ENCODE data around the gene DOK7. TPM values are rescaled to one million over a fixed set of nuclear protein-coding genes. Genes with fewer than 3 reads are reported as not detected.

DOK7 gene
- total RNA-seq, 4 donors from 2014 or later, result 0.53 to 5.7 (median 4.1) TPM; not detected in 1

GRCh38 chr4:3443750-3444309 is 19.3 kb upstream of the DOK7 start:
- Histone ChIP-seq H3K9me3 (no peaks in the 10 kb centered on the region), H3K4me1 (peaks cover 0 to 10% (median 3%) of the 10 kb centered on the region in 4 donors), H3K27me3 (no peaks in the 10 kb centered on the region), H3K36me3 (no peaks in the 10 kb centered on the region), H3K27ac (no peak overlapping the region), H3K4me3 (no peak overlapping the region)
- DNase-seq, result no peak
- TF ChIP-seq POLR2A (IDR thresholded peaks at IDR 0.05) (no peak), CTCF (IDR thresholded peaks at IDR 0.05) (no peak)

GRCh38 chr4:3444351-3445110 is 18.6 kb upstream of the DOK7 start:
- TF ChIP-seq POLR2A (IDR thresholded peaks at IDR 0.05) (no peak), CTCF (IDR thresholded peaks at IDR 0.05) (no peak)

GRCh38 chr4:3445111-3445820 is 17.8 kb upstream of the DOK7 start:
- Histone ChIP-seq H3K36me3 (no peaks in the 10 kb centered on the region), H3K27ac (no peak overlapping the region), H3K27me3 (no peaks in the 10 kb centered on the region), H3K9me3 (no peaks in the 10 kb centered on the region), H3K4me1 (peaks cover 0 to 10% (median 3%) of the 10 kb centered on the region in 4 donors), H3K4me3 (no peak overlapping the region)
- TF ChIP-seq POLR2A (IDR thresholded peaks at IDR 0.05), result no peak
- TF ChIP-seq CTCF (IDR thresholded peaks at IDR 0.05), result no peak
- no peak for DNase-seq

More at GRCh38 chr4:3444351-3445110, 18.6 kb upstream of the DOK7 start:
- no peak overlapping the region for H3K27ac ChIP-seq
- no peak for DNase-seq
- H3K9me3 ChIP-seq, result no peaks in the 10 kb centered on the region
- H3K4me1 ChIP-seq, result peaks cover 0 to 10% (median 3%) of the 10 kb centered on the region in 4 donors
- no peak overlapping the region for H3K4me3 ChIP-seq
- H3K36me3 ChIP-seq, result no peaks in the 10 kb centered on the region
- H3K27me3 ChIP-seq, result no peaks in the 10 kb centered on the region

GRCh38 chr4:3445829-3446545 is 17.1 kb upstream of the DOK7 start:
- TF ChIP-seq POLR2A (IDR thresholded peaks at IDR 0.05) (no peak), CTCF (IDR thresholded peaks at IDR 0.05) (no peak)
- Histone ChIP-seq H3K4me1 (peaks cover 0 to 10% (median 3%) of the 10 kb centered on the region in 4 donors), H3K9me3 (no peaks in the 10 kb centered on the region), H3K4me3 (no peak overlapping the region), H3K36me3 (no peaks in the 10 kb centered on the region), H3K27me3 (no peaks in the 10 kb centered on the region), H3K27ac (no peak overlapping the region)
- no peak for DNase-seq

GRCh38 chr4:3446631-3447320 is 16.3 kb upstream of the DOK7 start:
- peaks cover 0 to 10% (median 3%) of the 10 kb centered on the region in 4 donors for H3K4me1 ChIP-seq
- DNase-seq, result no peak
- no peak for TF ChIP-seq CTCF (IDR thresholded peaks at IDR 0.05)
- no peak for TF ChIP-seq POLR2A (IDR thresholded peaks at IDR 0.05)
- H3K4me3 ChIP-seq, result no peak overlapping the region
- H3K36me3 ChIP-seq, result no peaks in the 10 kb centered on the region
- H3K9me3 ChIP-seq, result no peaks in the 10 kb centered on the region
- H3K27ac ChIP-seq, result no peak overlapping the region
- no peaks in the 10 kb centered on the region for H3K27me3 ChIP-seq

Data from Peyer's patch (tissue), 4 donors.